ENCODE results near the gene CINP. TPM values are rescaled to one million over a fixed set of nuclear protein-coding genes. Genes with fewer than 3 reads are reported as not detected.

Gene CINP
- total RNA-seq, 1 donor, result 51.8 TPM

GRCh38 chr14:102348376-102348775 is 14.3 kb downstream of the CINP start:
- TF ChIP-seq CTCF (IDR thresholded peaks at IDR 0.05; ENCODE audit: insufficient read depth, low read depth, low read length), result no peak
- no peak overlapping the region for H3K4me3 ChIP-seq (ENCODE audit: low read depth, low read length)
- DNase-seq (ENCODE audit: low read depth), result no peak

DNA sequence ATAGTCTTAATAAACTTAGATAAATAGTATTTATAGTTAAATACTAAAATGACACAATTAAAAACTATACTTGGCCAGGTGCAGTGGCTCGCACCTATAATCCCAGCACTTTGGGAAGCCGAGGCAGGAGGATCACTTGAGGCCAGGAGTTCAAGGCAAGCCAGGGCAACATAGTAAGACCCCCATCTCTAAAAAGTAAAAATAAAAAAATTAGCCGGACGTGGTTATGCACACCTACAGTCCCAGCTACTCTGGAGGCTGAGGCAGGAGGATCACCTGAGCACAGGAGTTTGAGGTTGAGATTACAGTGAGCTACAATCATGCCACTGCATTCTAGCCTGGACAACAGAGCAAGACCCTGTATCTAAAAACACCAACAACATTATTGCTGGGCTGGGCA is 16.0 kb downstream of the CINP start:
- TF ChIP-seq CTCF (IDR thresholded peaks at IDR 0.05; ENCODE audit: insufficient read depth, low read depth, low read length), result no peak
- no peak overlapping the region for H3K4me3 ChIP-seq (ENCODE audit: low read depth, low read length)
- DNase-seq (ENCODE audit: low read depth), result no peak

DNA sequence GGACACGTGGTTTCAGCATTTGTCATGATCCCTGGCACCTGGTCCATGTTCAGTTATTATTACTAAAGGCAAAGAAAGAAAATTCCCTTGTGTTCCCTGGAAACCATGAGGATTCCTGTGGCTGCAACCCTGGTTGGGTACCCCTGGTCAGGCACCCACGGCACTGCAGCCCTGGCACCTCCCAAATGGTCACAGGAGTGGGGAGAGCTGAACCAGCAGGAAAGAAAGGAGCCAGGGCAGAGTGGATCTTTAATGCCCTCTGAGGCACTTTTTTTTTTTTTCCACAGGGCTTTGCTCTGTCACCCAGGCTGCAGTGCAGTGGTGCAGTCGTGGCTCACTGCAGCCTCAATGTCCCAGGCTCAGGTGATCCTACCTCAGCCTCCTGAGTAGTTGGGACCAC is 17.5 kb downstream of the CINP start:
- no peak for DNase-seq (ENCODE audit: low read depth)
- H3K4me3 ChIP-seq (ENCODE audit: low read depth, low read length), result no peak overlapping the region
- TF ChIP-seq CTCF (IDR thresholded peaks at IDR 0.05; ENCODE audit: insufficient read depth, low read depth, low read length), result no peak

GRCh38 chr14:102344485-102344884 is 18.2 kb downstream of the CINP start:
- DNase-seq (ENCODE audit: low read depth), result no peak
- no peak overlapping the region for H3K4me3 ChIP-seq (ENCODE audit: low read depth, low read length)
- no peak for TF ChIP-seq CTCF (IDR thresholded peaks at IDR 0.05; ENCODE audit: insufficient read depth, low read depth, low read length)

DNA sequence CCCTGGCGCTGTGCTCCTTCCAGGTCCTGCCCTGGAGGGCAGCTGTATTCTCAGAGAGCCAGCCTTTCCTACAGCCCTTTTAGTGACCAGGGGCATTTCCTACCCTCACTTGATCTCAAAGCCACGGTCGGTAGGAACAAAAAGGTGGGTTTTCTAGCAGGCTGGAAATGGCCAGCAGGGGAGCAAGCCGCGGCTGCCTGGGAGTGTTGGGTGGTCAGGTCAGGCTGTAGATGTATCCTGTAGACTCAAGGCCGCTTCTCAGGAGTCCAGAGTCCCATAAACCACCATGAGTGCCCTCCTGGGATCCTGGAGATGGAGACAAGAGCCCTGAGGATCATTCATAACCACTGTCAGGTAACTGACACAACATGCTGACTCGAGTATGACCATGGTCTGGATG is 18.6 kb downstream of the CINP start:
- no peak for TF ChIP-seq CTCF (IDR thresholded peaks at IDR 0.05; ENCODE audit: insufficient read depth, low read depth, low read length)
- no peak for DNase-seq (ENCODE audit: low read depth)
- no peak overlapping the region for H3K4me3 ChIP-seq (ENCODE audit: low read depth, low read length)

DNA sequence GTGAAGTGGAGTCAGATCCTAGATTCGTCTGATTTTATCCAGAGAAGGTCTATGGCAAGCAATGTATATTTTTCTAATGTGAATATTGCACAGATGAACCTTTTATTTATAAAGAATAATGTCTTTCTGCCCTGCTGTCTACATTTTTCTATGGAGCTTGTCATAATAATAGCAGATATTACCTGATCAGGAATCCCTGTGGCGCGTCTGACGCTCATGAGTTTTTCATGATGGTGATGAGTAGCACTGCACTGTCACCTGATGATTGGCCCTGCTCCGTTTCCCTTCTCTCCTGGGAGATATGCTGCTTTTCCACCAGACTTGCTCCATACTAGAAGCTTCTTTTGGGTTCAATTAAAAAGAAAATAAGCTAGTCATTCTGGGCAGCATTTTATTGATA is 20.5 kb downstream of the CINP start:
- no peak for DNase-seq (ENCODE audit: low read depth)
- H3K4me3 ChIP-seq (ENCODE audit: low read depth, low read length), result no peak overlapping the region
- no peak for TF ChIP-seq CTCF (IDR thresholded peaks at IDR 0.05; ENCODE audit: insufficient read depth, low read depth, low read length)

DNA sequence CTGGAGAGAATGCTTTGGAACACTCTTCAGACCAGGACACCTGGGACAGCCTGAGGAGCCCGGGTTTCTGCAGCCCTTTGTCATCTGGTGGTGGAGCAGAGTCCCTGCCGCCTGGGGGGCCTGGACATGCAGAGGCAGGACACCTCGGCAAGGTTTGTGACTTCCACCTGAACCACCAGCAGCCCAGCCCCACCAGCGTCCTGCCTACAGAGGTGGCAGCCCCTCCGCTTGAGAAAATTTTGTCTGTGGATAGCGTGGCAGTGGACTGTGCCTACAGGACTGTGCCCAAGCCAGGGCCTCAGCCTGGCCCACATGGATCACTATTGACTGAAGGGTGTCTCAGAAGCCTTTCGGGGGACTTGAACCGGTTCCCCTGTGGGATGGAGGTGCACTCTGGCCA is 21.1 kb downstream of the CINP start:
- no peak for TF ChIP-seq CTCF (IDR thresholded peaks at IDR 0.05; ENCODE audit: insufficient read depth, low read depth, low read length)
- no peak overlapping the region for H3K4me3 ChIP-seq (ENCODE audit: low read depth, low read length)

More for the DNA sequence above, 21.1 kb downstream of the CINP start:
- DNase-seq (ENCODE audit: low read depth), result no peak
